HEK293 (cell line): ENCODE measurements around the gene PRKCD.

ENCODE experiments used
- CTCF ChIA-PET: fragments of 350-600 bp; formaldehyde crosslinking; extraction: SDS; loops from one replicate; lab custom pipeline; 2021; ENCODE audit warnings: antibody characterized with exemption; lab: Yijun Ruan, JAX
- POLR2A ChIA-PET: fragments of 300-600 bp; formaldehyde crosslinking; extraction: SDS; loops from one replicate; lab custom pipeline; 2020; ENCODE audit warnings: antibody characterized with exemption, inconsistent platforms; lab: Yijun Ruan, JAX
- H3K27ac ChIP-seq: fragments of 200-500 bp; sonication (Bioruptor generic); 2 replicates; pipeline ENCODE4 v1.5.1; 2014; ENCODE audit warnings: low read depth, low read length, control low read depth, inconsistent platforms; ENCODE audit errors: extremely low read depth
- H3K36me3 ChIP-seq, 2 experiments: fragments of 200-500 bp in 1 of 2; sonication (Bioruptor generic) in 1 of 2; 1 replicate in 1 of 2; 2 replicates in 1 of 2; pipeline ENCODE4 v1.5.1; 2014 to 2017; ENCODE audit warnings: inconsistent platforms in 2 of 2, low read length in 2 of 2; ENCODE audit not compliant: control insufficient read depth in 2 of 2, insufficient read depth in 1 of 2
- H3K4me1 ChIP-seq: fragments of 200-500 bp; sonication (Bioruptor generic); 2 replicates; pipeline ENCODE4 v1.5.1; 2014; ENCODE audit warnings: mild to moderate bottlenecking, low read length, inconsistent platforms; ENCODE audit not compliant: control insufficient read depth, insufficient read depth
- H3K4me3 ChIP-seq: 2 replicates; pipeline ENCODE4 v1.5.1; 2011; ENCODE audit warnings: low read depth, mild to moderate bottlenecking, control low read depth, low read length, moderate library complexity
- H3K9me3 ChIP-seq: fragments of 200-500 bp; sonication (Bioruptor generic); 2 replicates; pipeline ENCODE4 v1.5.1; 2014; ENCODE audit warnings: low read depth, low read length, inconsistent platforms; ENCODE audit not compliant: control insufficient read depth, insufficient read depth
- GLIS1 ChIP-seq: fragments of 450-650 bp; formaldehyde crosslinking; IDR thresholded peaks from 2 replicates; pipeline ENCODE4 v1.5.1; 2016; ENCODE audit warnings: missing biosample characterization, missing genetic modification characterization
- KLF1 ChIP-seq: fragments of 450-650 bp; formaldehyde crosslinking; IDR thresholded peaks from 2 replicates; pipeline ENCODE4 v1.5.1; 2016; ENCODE audit warnings: missing biosample characterization, missing genetic modification characterization
- PRDM1 ChIP-seq: fragments of 450-650 bp; formaldehyde crosslinking; IDR thresholded peaks from 2 replicates; pipeline ENCODE4; 2016; ENCODE audit warnings: missing biosample characterization, missing genetic modification characterization
- SETDB1 ChIP-seq: IDR thresholded peaks from one replicate; pipeline ENCODE4 v1.6.1; 2017; ENCODE audit warnings: mild to moderate bottlenecking, low read length, moderate library complexity, mixed read lengths; ENCODE audit not compliant: insufficient read length
- SP2 ChIP-seq: fragments of 450-650 bp; formaldehyde crosslinking; IDR thresholded peaks from 2 replicates; pipeline ENCODE4 v1.5.1; 2016; ENCODE audit warnings: missing biosample characterization, missing genetic modification characterization
- TRIM28 ChIP-seq: IDR thresholded peaks from 2 replicates; pipeline ENCODE4 v1.6.1; 2011; ENCODE audit warnings: low read length, control low read depth, borderline replicate concordance
- TSHZ1 ChIP-seq: fragments of 450-650 bp; formaldehyde crosslinking; IDR thresholded peaks from 2 replicates; pipeline ENCODE4 v1.5.1; 2016; ENCODE audit warnings: missing biosample characterization, missing genetic modification characterization, borderline replicate concordance
- WT1 ChIP-seq: fragments of 450-650 bp; formaldehyde crosslinking; IDR thresholded peaks from 2 replicates; pipeline ENCODE4 v1.5.1; 2016; ENCODE audit warnings: missing biosample characterization, missing genetic modification characterization
- ZBTB20 ChIP-seq: fragments of 450-650 bp; formaldehyde crosslinking; IDR thresholded peaks from 2 replicates; pipeline ENCODE4 v1.5.1; 2016; ENCODE audit warnings: missing biosample characterization, missing genetic modification characterization
- ZNF2 ChIP-seq: fragments of 450-650 bp; formaldehyde crosslinking; IDR thresholded peaks from 2 replicates; pipeline ENCODE4 v1.5.1; 2016; ENCODE audit warnings: missing biosample characterization, missing genetic modification characterization
- ZNF202 ChIP-seq: fragments of 450-650 bp; formaldehyde crosslinking; IDR thresholded peaks from 2 replicates; pipeline ENCODE4 v1.5.1; 2016; ENCODE audit warnings: missing biosample characterization, missing genetic modification characterization, borderline replicate concordance
- ZNF211 ChIP-seq: fragments of 450-650 bp; formaldehyde crosslinking; IDR thresholded peaks from 2 replicates; pipeline ENCODE4 v1.5.1; 2016; ENCODE audit warnings: low read depth, missing biosample characterization, missing genetic modification characterization
- ZNF214 ChIP-seq: fragments of 450-650 bp; formaldehyde crosslinking; IDR thresholded peaks from 2 replicates; pipeline ENCODE4 v1.5.1; 2017; ENCODE audit warnings: missing biosample characterization, mild to moderate bottlenecking, missing genetic modification characterization, borderline replicate concordance
- ZNF248 ChIP-seq: fragments of 450-650 bp; formaldehyde crosslinking; IDR thresholded peaks from 2 replicates; pipeline ENCODE4 v1.5.1; 2017; ENCODE audit warnings: missing biosample characterization, missing genetic modification characterization
- ZNF274 ChIP-seq, 2 experiments: fragments of 200-500 bp in 1 of 2; fragments of 450-650 bp in 1 of 2; sonication (Bioruptor generic) in 1 of 2; formaldehyde crosslinking in 1 of 2; IDR thresholded peaks; 2 replicates each; pipeline versions ENCODE4 v1.5.1 to v1.6.1; 2014 to 2016; ENCODE audit warnings: borderline replicate concordance in 1 of 2, inconsistent platforms in 1 of 2, low read length in 1 of 2, missing biosample characterization in 1 of 2, missing genetic modification characterization in 1 of 2
- ZNF488 ChIP-seq: fragments of 450-650 bp; formaldehyde crosslinking; IDR thresholded peaks from 2 replicates; pipeline ENCODE4 v1.5.1; 2016; ENCODE audit warnings: missing biosample characterization, missing genetic modification characterization
- ZNF501 ChIP-seq: fragments of 450-650 bp; formaldehyde crosslinking; IDR thresholded peaks from 2 replicates; pipeline ENCODE4 v1.5.1; 2016; ENCODE audit warnings: missing biosample characterization, missing genetic modification characterization
- ZNF529 ChIP-seq: fragments of 450-650 bp; formaldehyde crosslinking; IDR thresholded peaks from 2 replicates; pipeline ENCODE4 v1.5.1; 2017; ENCODE audit warnings: missing genetic modification characterization, missing biosample characterization; ENCODE audit not compliant: insufficient replicate concordance
- ZNF530 ChIP-seq: fragments of 450-650 bp; formaldehyde crosslinking; IDR thresholded peaks from 2 replicates; pipeline ENCODE4 v1.5.1; 2016; ENCODE audit warnings: low read depth, missing biosample characterization, missing genetic modification characterization
- ZNF571 ChIP-seq: fragments of 450-650 bp; formaldehyde crosslinking; IDR thresholded peaks from 2 replicates; pipeline ENCODE4 v1.5.0; 2017; ENCODE audit warnings: missing biosample characterization, missing genetic modification characterization
- ZNF623 ChIP-seq: fragments of 450-650 bp; formaldehyde crosslinking; IDR thresholded peaks from 2 replicates; pipeline ENCODE4 v1.5.1; 2016; ENCODE audit warnings: missing biosample characterization, missing genetic modification characterization
- ZNF624 ChIP-seq: fragments of 450-650 bp; formaldehyde crosslinking; IDR thresholded peaks from 2 replicates; pipeline ENCODE4 v1.5.1; 2017; ENCODE audit warnings: missing biosample characterization, missing genetic modification characterization
- ZNF626 ChIP-seq: fragments of 450-650 bp; sonication (Bioruptor Pico); formaldehyde crosslinking; IDR thresholded peaks from 2 replicates; pipeline ENCODE4 v1.5.1; 2018; ENCODE audit warnings: missing biosample characterization, missing genetic modification characterization, inconsistent platforms
- ZNF707 ChIP-seq: fragments of 450-650 bp; formaldehyde crosslinking; IDR thresholded peaks from 2 replicates; pipeline ENCODE4 v1.5.1; 2016; ENCODE audit warnings: missing biosample characterization, missing genetic modification characterization
- ZNF747 ChIP-seq: fragments of 450-650 bp; formaldehyde crosslinking; IDR thresholded peaks from 2 replicates; pipeline ENCODE4 v1.5.1; 2016; ENCODE audit warnings: missing biosample characterization, missing genetic modification characterization
- ZNF776 ChIP-seq: fragments of 450-650 bp; formaldehyde crosslinking; IDR thresholded peaks from 2 replicates; pipeline ENCODE4 v1.5.0; 2017; ENCODE audit warnings: missing biosample characterization, missing genetic modification characterization, borderline replicate concordance
- ZNF777 ChIP-seq: fragments of 450-650 bp; formaldehyde crosslinking; IDR thresholded peaks from 2 replicates; pipeline ENCODE4 v1.5.1; 2017; ENCODE audit warnings: missing biosample characterization, missing genetic modification characterization, borderline replicate concordance
- ZNF792 ChIP-seq: fragments of 450-650 bp; formaldehyde crosslinking; IDR thresholded peaks from 2 replicates; pipeline ENCODE4 v1.5.1; 2016; ENCODE audit warnings: missing biosample characterization, missing genetic modification characterization
- ZNF843 ChIP-seq: fragments of 450-650 bp; formaldehyde crosslinking; IDR thresholded peaks from 2 replicates; pipeline ENCODE4 v1.5.1; 2016; ENCODE audit warnings: missing biosample characterization, missing genetic modification characterization
- ZSCAN16 ChIP-seq: fragments of 450-650 bp; formaldehyde crosslinking; IDR thresholded peaks from 2 replicates; pipeline ENCODE4 v1.5.1; 2016; ENCODE audit warnings: missing biosample characterization, missing genetic modification characterization
- TF ChIP-seq, protein P1 (sequence below): fragments of 450-650 bp; formaldehyde crosslinking; IDR thresholded peaks from 2 replicates; pipeline ENCODE4 v1.5.1; 2016; ENCODE audit warnings: missing biosample characterization, missing genetic modification characterization
- TF ChIP-seq, protein P2 (sequence below): fragments of 450-650 bp; formaldehyde crosslinking; IDR thresholded peaks from 2 replicates; pipeline ENCODE4 v1.5.1; 2016; ENCODE audit warnings: missing biosample characterization, missing genetic modification characterization

The PRKCD gene

GRCh38 chr3:53188720-53189119 is 27.7 kb downstream of the PRKCD start:
- Histone ChIP-seq H3K4me1 (no peaks in the 10 kb centered on the region), H3K9me3 (no peaks in the 10 kb centered on the region), H3K36me3 (peaks cover 0 to 66% of the 10 kb centered on the region in 2 experiments; a peak in 1 of 3 replicates)
- POLR2A ChIA-PET, result no interaction called here
- TF ChIP-seq WT1 (tag by site-specific recombination), result no peak
- TF ChIP-seq ZNF626 (tag by site-specific recombination), result no peak
- no peak for TF ChIP-seq ZNF623 (tag by site-specific recombination)
- no peak for TF ChIP-seq ZBTB20 (tag by site-specific recombination)
- no peak for TF ChIP-seq ZNF214
- TF ChIP-seq ZNF792 (tag by site-specific recombination), result no peak
- TF ChIP-seq, protein P1, sequence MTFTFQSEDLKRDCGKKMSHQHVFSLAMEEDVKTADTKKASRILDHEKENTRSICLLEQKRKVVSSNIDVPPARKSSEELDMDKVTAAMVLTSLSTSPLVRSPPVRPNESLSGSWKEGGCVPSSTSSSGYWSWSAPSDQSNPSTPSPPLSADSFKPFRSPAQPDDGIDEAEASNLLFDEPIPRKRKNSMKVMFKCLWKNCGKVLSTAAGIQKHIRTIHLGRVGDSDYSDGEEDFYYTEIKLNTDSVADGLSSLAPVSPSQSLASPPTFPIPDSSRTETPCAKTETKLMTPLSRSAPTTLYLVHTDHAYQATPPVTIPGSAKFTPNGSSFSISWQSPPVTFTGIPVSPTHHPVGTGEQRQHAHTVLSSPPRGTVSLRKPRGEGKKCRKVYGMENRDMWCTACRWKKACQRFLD (tag by site-specific recombination), result no peak
- TF ChIP-seq ZNF777, result no peak
- TF ChIP-seq, protein P2, sequence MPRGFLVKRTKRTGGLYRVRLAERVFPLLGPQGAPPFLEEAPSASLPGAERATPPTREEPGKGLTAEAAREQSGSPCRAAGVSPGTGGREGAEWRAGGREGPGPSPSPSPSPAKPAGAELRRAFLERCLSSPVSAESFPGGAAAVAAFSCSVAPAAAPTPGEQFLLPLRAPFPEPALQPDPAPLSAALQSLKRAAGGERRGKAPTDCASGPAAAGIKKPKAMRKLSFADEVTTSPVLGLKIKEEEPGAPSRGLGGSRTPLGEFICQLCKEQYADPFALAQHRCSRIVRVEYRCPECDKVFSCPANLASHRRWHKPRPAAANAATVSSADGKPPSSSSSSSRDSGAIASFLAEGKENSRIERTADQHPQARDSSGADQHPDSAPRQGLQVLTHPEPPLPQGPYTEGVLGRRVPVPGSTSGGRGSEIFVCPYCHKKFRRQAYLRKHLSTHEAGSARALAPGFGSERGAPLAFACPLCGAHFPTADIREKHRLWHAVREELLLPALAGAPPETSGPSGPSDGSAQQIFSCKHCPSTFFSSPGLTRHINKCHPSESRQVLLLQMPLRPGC, result no peak
- no peak for TF ChIP-seq ZSCAN16 (tag by site-specific recombination)
- TF ChIP-seq ZNF248 (tag by site-specific recombination), result no peak
- no peak for TF ChIP-seq ZNF274 (IDR thresholded peaks at IDR 0.05; ENCODE audit: low read length)
- no peak for TF ChIP-seq ZNF274 (tag by site-specific recombination; IDR thresholded peaks at IDR 0.05; ENCODE audit: borderline replicate concordance)
- no peak for TF ChIP-seq ZNF530 (tag by site-specific recombination)
- TF ChIP-seq ZNF843 (tag by site-specific recombination), result no peak
- TF ChIP-seq KLF1 (tag by site-specific recombination), result no peak
- TF ChIP-seq ZNF202 (tag by site-specific recombination), result no peak
- no peak for TF ChIP-seq ZNF2
- TF ChIP-seq GLIS1 (tag by site-specific recombination), result no peak
- no peak for TF ChIP-seq ZNF707 (tag by site-specific recombination)
- TF ChIP-seq, all 188 proteins: peak for 0
- no peak overlapping the region for H3K4me3 ChIP-seq
- H3K27ac ChIP-seq, result no peak overlapping the region
- CTCF ChIA-PET, result no interaction called here

GRCh38 chr3:53189276-53189675 is 28.3 kb downstream of the PRKCD start:
- CTCF ChIA-PET, result no interaction called here
- POLR2A ChIA-PET, result no interaction called here
- Histone ChIP-seq H3K36me3 (peaks cover 0 to 65% of the 10 kb centered on the region in 2 experiments; a peak in 1 of 3 replicates), H3K9me3 (no peaks in the 10 kb centered on the region), H3K27ac (no peak overlapping the region), H3K4me1 (no peaks in the 10 kb centered on the region), H3K4me3 (no peak overlapping the region)
- no peak for TF ChIP-seq ZNF747 (tag by site-specific recombination)
- no peak for TF ChIP-seq ZNF776 (tag by site-specific recombination)
- no peak for TF ChIP-seq ZNF529 (tag by site-specific recombination)
- TF ChIP-seq ZNF530 (tag by site-specific recombination), result no peak
- TF ChIP-seq SETDB1, result no peak
- TF ChIP-seq TRIM28, result no peak
- TF ChIP-seq SP2 (tag by site-specific recombination), result no peak
- TF ChIP-seq ZNF501 (tag by site-specific recombination), result no peak
- TF ChIP-seq ZNF211 (tag by site-specific recombination), result no peak
- no peak for TF ChIP-seq ZNF624 (tag by site-specific recombination)
- no peak for TF ChIP-seq ZNF488 (tag by site-specific recombination)
- no peak for TF ChIP-seq PRDM1 (tag by site-specific recombination)
- TF ChIP-seq TSHZ1 (tag by site-specific recombination), result no peak
- no peak for TF ChIP-seq ZNF571 (tag by site-specific recombination)
